ENCODE measurements around the gene KRT33B. TPM values are rescaled to one million over a fixed set of nuclear protein-coding genes. Genes with fewer than 3 reads are reported as not detected.

The KRT33B gene
- total and polyA plus RNA-seq, 2 of the 8 experiments (the other 6 are each of a cell fraction or from before 2014, with no cell fraction given), result not detected

- TF ChIP-seq RNF2 (IDR thresholded peaks at IDR 0.05; ENCODE audit: borderline replicate concordance, low read depth, low read length, missing control alignments, poor library complexity, severe bottlenecking) (no peak), SUZ12 (IDR thresholded peaks at IDR 0.05; ENCODE audit: low read length) (no peak), ATF2 (IDR thresholded peaks at IDR 0.05; ENCODE audit: low read length) (no peak), GABPA (IDR thresholded peaks at IDR 0.05; ENCODE audit: borderline replicate concordance, insufficient read depth, low read length) (no peak), ATF3 (IDR thresholded peaks at IDR 0.05; ENCODE audit: insufficient read depth, low read depth, low read length) (no peak), TEAD4 (IDR thresholded peaks at IDR 0.05; ENCODE audit: low read depth, low read length) (no peak), NRF1 (IDR thresholded peaks at IDR 0.05; ENCODE audit: low read depth, low read length) (no peak), RFX5 (IDR thresholded peaks at IDR 0.05; ENCODE audit: borderline replicate concordance, low read depth, low read length) (no peak)
Observed at GRCh38 chr17:41332239-41332638, 37.4 kb downstream of the KRT33B start (continued).
